ENCODE measurements around the gene TRIM41.
"Not testable (repeated sequence)": the region's sequence is repeated elsewhere in the genome, so short reads cannot be mapped to it uniquely, and the experiment has no call there.

The TRIM41 gene

DNA sequence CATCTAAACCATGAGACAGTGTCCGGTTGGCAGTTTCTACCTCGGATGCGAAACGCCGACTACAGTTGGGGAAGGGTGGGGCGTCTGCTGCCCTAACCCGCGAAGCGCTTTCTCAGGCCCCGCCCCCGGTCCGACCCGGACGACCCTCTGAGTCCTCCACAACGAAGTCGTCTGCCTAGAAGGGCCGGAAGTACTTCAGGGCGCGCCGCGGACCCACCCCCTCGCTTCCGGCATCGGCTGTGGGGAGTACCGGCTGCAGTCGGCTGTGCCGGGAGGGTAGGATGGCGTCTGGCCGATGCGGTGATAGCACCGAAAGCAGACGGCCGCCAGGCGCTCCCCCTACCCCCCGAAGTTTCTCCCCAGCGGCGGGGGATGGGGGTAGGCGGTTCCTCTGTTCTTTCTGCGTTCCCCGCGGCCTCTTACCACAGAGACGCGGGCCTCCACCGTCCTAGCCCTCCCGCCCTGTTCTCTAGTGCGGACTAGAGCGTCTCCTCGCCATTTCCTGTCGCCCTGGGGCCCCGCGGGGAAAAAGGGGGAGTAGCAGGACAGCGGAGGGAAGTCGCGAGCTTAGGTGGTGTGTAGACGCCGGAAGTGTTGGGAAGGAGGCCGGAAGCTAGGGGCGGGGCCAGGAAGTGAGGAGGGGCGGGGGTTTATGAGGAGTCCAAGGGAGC, at the start of gene TRIM41:
Gene TRIM41 (plus strand): TSS at position 224 of the 671 bp plus-strand sequence. CDS start 719 bp downstream, outside the sequence.
- peak; percentile 99 for DNase-seq (ENCODE audit: low spot score)

DNA sequence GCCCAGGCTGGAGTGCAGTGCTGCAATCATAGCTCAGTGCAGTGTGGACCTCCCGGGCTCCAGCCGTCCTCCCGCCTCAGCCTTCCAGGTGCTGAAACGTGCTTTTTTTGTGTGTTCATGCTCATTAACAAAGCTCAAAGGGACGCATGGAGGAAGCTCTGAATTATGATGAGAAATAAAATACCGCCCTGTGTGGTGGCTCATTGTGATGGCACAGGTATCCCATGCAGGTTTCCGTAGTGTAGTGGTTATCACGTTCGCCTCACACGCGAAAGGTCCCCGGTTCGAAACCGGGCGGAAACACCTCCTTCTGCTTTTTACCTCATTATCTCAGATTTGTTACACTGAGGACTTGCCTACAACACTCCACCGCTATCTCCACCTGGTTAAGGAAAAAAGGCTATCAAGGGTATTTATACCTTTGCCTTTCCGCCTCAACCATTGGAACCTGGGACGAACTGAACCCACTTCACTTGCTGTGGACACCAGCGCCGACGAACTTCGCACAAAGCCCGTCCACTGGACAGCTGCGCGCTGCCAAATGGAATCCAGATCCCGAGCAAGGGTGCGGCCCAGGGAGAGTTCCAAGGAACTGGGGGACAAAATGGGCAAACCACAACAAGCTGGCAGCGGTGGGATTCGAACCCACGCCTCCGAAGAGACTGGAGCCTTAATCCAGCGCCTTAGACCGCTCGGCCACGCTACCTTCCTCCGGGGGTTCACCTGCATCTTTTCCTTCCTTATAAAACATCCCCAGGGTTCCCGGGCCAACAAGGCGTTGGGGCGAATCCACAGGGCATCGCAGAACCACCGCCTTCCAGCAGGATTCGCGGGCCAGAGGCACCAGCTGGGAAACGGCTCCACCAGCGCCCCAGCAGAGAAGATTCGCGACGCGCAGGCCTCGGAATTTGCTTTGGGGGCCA, 49.4 kb upstream of the TRIM41 start:
- DNase-seq (ENCODE audit: low spot score), result peak; percentile 96

DNA sequence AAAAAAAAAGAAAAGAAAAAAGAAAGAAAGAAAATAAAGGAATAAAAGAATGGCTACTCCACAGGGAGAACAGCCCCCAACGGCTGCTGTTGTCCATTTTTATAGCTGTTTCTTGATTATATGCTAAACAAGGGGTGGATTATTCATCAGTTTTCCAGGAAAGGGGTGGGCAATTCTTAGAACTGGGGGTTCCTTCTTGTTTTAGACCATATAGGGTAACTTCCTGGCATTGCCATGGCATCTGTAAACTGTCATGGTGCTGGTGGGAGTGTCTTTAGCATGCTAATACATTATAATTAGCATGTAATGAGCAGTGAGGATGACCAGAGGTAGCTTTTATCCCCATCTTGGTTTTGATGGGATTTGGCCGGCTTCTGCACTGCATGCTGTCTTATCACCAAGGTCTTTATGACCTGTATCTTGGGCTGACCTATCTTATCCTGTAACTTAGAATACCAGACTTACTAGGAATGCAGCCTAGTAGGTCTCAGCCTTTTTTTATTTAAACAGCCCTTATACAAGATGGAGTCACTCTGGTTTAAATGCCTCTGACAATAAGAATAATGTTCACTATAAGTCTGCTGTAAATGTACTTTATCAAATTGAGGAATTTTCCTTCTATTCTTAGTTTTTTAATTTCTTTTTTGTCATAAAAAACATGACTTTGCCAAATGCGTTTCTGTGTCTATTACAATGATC, 46.7 kb upstream of the TRIM41 start:
- DNase-seq (ENCODE audit: low spot score), result no peak

DNA sequence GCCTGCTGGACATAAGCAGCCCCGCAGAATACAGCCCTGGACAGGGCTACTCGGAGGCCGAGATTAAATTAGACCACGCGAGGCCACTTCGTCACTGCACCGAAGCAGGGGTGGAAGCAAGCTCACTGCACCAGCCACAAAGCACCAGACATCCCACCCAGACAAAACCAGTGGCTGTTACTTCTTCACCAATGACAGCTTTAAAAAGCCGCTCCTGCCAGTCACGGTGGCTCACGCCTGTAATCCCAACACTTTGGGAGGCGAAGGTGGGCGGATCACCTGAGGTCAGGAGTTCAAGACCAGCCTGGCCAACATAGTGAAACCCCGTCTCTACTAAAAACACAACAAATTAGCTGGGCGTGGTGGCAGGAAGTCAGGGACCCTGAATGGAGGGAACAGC, 45.5 kb upstream of the TRIM41 start:
- not testable (repeated sequence) for DNase-seq (ENCODE audit: low spot score)

DNA sequence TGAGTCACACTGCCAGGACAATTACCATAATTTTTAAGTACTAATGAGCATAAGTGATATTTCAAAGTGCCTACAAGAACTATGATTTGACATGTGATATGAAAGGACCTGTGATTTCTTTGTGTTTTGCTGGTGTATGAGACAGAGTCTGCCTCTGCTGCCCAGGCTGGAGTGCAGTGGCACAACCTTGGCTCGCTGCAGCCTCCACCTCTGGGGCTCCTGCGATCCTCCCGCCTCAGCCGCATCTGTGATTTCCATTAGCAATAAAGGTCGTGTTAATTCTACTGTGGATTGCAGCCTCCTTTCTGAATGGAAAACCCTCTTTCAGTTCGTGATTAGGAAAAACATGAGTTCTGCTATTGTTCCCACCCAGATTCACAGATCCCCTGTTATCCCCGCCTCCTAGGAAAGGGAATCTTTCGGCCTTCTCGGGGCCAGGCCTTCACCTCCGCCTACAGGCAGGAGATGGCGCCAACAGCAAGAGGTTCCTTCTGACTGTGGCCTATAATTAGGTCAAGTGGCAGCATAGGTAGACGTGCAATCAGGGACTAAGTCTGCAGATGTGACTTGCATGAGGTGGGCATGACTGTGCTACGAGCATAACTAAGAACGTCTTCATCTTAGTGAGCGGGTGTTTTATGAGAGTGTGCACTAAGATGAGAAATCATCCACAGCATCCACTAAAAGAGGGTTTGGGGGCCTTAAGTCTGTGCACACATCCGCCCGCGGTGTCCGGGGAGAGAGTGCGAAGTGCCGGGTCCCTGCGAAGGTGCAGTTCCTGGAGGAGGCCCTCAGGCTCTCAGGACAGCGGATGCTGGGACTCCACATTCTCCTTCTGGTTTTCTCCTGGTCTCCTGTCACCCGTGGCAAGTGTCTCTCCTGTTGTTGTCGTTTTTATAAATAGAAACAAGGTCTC, 41.2 kb upstream of the TRIM41 start:
- DNase-seq (ENCODE audit: low spot score), result peak; percentile 85

DNA sequence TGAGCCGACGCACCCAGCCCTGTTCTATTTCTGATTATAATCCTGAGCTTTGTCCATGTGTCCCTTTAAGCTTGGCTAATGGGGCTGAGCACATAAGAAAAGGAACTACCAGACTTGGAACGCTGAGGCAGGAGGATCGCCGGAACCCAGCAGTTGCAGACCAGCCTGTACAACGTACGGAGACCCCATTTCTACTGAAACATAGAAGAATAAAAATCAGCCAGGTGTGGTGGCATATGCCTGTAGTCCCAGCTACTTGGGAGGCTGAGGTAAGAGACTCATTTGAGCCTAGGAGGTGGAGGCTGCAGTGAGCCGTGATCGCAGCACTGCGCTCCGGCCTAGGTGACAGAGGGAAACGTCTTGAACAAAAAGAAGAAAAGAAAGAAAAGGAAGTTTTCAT, 40.4 kb upstream of the TRIM41 start:
- DNase-seq (ENCODE audit: low spot score), result no peak

DNA sequence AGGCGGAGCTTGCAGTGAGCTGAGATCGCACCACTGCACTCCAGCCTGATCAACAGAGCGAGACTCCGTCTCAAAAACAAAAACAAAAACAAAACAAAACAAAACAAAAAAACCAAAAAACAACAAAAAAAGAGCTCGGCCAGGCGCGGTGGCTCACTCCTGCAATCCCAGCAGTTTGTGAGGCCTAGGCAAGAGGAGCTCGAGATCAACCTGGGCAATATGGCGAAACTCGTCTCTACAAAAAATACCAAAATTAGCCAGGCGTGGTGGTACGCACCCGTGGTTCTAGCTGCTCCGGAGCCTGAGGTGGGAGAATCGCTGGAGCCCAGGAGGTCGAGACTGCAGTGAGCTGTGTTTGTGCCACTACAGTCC, 38.2 kb upstream of the TRIM41 start:
- no peak for DNase-seq (ENCODE audit: low spot score)

DNA sequence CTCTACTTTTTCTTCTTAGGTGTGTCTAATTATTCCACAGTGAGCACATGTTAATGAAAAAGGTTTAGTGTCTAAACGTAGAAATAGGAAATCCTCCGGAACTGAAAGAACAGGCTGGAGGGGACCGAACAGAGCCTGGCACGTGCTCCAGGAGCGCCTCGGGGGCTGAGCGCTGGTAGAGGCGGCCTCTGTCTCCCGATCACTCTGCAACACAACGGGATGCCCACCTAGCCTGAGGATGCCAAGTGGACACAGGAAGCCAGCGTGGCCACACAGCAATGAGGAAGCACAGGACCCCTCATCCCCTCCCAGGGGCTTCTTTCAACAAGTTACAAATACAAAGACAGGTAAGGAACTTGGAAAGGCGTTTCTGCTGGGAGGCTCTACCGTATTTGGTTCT, 37.5 kb upstream of the TRIM41 start:
- no peak for DNase-seq (ENCODE audit: low spot score)

DNA sequence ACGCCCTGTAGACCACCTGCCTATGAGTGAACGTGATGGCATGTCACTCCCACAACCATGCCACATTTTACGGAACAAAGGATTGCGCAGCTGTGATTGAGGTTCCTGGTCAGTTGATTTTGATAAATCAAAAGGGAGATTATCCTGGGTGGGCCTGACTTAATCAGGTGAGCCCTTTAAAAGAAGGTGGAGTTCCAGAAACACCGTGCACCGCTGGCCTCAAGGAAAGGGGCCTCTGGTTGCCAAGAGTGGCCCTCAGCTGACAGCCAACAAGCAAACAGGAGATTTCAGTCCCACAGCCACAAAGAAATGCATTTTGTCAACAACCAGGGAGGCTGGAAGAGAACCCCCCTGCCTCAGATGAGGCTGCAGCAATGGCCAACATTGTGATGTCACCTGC, 37.1 kb upstream of the TRIM41 start:
- no peak for DNase-seq (ENCODE audit: low spot score)

DNA sequence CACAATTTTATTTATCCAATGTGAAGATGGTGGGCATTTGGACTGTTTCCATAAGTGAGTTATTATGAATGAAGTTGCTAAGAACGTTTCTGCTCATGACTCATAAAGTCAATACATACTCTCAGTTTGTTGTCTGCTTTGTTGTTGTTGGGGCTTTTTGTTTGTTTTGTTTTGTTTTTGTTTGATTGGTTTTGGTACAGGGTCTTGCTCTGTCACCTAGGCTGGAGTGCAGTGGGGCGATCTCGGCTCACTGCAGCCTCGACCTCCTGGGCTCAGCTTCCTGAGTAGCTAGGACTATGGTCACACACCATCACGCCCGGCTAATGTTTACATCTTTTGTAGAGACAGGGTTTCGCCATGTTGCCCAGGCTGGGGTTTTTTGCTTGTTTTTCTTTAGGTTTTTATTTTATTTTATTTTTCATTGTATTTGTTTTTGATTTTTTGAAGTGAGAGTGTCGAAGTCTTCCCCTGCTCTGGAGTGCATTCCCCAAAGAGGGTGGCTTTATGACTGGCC, 36.0 kb upstream of the TRIM41 start:
- DNase-seq (ENCODE audit: low spot score), result peak; percentile 26

DNA sequence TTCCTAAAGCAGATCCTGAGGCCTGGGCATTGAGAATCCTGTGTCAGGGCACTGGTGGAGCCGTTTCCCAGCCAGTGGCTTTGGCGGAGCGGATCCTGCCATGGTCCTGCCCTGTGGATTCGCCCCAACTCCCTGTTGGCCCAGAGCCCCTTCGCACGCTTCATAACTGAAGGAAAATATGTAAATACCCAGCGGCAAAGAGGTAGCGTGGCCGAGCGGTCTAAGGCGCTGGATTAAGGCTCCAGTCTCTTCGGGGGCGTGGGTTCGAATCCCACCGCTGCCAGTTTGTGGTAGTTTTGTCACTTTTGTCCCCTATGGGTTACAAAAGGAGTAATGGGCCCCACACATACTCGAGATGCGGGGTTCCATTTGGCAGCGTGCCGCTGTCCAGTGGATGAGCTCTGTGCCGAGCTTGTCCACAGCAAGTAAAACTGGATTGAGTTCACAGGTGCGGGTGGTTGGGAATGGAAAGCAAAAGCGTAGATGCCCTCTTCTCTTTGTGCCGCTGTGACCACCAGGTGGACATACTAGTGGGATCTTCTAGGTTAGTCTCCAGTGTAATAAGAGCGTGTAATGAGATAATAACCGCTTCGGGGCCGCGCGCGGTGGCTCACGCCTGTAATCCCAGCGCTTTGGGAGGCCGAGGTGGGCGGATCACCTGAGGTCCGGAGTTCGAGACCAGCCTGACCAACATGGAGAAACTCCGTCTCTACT, 35.4 kb upstream of the TRIM41 start:
- peak; percentile 82 for DNase-seq (ENCODE audit: low spot score)

DNA sequence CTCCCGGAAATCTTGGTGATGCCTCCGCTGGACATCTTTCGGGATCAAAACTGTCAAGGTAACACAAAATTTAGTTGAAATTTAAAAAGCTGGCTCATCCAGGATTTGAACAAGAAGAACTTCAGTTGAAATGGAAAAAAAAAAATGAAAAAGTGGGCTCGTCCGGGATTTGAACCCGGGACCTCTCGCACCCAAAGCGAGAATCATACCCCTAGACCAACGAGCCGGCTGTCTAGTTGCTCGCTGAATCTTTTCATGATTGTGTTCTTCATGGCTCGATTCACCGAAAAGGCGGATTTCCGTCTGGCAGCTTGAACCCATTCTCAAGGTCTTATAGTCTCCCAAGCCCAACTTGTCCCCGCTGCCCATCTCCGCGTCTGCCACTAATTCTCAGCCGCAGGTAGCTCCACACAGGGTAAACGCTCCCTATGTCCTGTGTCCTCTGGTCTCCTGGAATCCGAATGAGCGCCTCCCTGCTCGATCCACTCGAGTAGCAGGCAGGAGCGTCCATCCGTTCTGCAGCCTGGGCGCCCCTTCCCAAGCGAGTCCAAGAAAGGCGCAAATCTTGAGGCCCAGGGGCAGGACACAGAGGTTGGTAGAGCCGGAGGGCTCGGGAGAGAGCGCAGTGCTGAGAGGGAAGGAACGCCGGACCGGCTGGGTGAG, 34.2 kb upstream of the TRIM41 start:
- DNase-seq (ENCODE audit: low spot score), result peak; percentile 87

DNA sequence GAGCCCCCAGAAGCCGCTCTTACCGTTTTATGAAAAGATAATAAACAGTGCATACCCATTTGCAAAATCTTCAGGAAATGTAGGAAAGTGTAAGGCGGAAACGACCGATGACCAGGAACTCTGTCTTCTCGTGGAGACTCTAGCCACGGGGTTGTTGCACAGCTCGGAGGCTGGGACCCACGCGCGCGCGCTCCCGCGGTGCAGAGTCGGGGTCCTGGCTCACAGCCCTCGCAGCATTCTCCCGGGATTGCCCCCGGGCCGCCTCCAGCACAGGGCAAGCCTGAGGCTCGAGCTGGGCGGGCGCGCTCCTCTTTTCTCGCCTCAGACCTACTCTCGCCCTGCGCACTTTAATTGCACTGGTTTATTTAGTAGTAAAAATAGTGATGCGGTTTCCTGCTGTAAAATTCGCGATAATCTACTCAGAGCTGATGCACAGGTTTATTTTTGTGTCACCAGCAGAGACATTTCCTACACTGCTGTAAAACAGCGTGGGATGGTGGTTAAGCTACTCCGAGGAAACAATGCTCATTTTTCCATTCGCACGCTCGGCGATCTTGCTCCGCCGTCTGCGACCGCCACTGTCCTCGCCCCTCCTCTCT, 33.6 kb upstream of the TRIM41 start:
- DNase-seq (ENCODE audit: low spot score), result peak; percentile 37

DNA sequence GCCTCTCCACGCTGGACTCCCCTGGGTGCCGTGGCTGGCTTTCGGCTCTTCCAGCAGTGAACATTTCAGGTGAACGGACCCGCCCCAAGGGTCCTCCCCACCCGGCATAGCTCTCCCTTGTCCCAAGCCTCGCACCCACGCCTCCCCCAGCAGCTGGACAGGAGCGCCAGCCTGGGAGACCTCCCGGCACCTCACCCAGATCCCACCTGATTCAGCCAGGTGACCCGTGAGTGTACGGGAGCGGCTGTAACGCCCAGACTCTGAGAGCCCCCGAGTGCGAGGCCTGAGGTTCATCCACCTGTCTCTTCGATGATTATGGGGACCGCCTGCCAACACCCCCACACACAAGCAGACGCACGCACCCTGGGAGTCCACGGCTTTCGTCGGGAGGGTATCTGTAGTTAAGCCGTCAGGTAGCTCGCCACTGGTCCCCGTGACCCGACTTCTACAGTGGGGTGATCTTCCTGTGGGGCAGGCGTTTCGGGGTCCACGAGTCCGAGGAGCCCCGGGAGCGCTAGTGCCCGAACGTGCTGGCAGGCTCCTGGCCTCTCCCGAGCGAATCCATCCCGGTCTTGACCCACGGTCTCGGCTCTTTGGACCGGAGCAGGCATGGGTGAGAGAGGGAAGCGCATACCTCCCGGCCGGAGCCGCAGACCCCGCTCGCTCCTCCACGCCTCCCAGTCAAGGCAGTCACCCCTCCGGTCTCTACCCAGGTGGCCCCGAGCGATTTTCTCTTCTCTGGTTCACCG, 32.9 kb upstream of the TRIM41 start:
- DNase-seq (ENCODE audit: low spot score), result no peak

DNA sequence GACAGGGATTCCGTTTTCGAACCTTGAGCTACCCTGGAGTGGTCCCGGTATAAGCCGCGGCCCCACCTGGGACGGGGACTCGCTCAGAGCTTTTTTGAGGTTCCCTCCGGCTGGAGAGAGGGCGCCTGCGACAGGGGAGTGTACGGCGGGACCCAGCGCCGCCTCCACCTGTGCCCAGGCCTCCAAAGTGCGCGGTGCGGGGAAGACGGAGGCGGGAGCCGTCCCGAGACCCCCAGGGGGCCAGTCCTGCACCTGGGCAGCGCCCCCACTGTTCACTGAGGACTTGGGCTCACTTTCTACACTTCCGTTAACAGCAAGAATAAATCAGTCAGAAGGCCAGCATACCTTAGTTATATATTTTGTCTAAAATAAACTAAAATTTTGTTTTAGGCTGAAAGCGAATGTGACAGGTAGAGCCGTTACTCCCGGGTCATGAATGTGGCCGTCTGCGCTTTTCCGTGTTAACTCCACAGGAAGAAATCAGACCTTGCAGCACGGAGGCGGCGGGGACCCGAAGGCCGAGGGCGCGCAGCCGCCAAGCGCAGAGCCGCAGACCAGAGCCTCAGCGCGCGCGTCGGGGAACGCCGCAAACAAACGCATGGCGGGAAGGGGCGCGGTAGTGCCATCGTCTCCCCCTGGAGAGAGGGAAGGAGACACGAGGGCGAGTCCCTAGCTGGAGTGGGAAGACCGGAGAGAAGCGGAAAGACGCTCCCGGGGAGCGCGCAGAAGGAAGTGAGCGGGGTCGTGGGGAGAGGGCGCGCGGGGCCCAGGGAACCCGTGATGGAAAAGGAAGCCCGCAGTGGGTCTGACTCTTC, 32.2 kb upstream of the TRIM41 start:
- DNase-seq (ENCODE audit: low spot score), result peak; percentile 54

DNA sequence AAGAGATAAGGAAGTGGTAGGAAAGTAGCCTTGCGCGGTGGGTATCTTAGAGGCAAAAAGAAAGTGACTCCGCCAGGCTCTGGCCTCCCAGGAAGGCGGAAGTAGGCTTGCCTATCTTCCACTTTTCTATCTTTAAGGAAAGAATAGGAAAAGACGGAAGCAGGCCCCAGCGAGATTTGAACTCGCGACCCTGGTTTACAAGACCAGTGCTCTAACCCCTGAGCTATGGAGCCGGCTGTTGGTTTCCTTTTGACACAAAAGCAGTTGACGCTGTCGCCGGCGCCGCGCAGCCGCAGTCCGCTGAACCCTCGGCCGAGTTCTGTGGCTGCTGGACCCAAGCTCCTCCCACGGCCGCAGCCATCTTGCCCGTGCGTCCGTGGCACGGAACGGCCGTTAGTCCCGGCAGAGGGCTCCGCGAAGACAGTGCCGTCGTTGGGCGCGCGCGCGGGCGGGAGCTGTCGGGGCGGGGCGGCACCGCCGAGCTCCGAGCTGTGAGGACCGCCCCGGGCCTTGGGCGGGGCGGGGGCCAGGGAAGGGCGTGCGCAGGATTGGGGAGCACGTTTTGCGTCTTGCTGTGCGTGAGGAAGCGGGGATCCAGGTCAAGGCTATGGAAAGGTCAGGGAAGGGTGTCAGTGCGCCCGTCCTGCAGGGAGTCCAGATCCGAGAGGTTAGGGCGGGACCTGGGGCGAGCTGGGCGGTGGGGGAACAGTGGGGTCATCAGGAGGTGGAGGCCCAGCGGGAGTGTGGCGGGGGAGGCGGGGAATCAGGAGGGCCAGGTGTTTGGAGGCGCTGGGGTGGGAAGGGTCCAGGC, 31.4 kb upstream of the TRIM41 start:
- DNase-seq (ENCODE audit: low spot score), result peak; percentile 96

DNA sequence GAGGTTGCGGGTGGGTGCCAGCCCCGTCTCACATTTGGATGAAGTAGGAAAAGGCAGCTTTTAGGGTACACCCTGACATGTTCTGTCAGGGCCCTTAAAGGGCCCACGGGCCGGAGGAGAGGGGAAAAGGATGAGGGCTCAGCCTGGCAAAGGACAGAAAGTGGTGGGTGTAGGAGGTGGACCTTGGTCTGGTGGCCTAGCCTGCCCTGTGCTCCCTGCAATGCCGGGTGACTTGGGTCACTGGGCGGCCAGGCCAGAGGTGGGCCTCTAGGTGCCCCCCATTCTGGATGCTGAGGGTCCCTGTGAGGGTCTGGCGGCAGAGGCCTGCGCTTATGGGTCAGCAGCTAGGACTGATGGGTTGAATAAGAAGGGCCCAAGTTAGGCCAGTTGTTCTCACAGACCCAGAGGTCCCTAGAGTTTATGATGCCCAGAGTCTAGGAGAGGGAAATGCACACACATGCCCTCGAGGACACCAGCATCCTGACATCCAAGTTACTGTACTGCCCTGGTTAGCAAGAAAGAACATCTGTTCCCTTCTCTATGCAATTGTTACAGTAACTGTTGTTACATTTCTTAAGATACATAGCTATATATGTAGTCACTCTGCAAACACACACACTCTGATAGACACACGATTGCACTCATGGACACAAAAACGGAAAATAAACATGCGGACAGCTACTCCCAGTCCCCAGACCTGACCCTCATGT, 30.6 kb upstream of the TRIM41 start:
- DNase-seq (ENCODE audit: low spot score), result no peak

All from kidney tubule cell (primary cell).